ENCODE measurements around the gene KDM3A. TPM values are rescaled to one million over a fixed set of nuclear protein-coding genes. Genes with fewer than 3 reads are reported as not detected.
A peak's percentile ranks its signal among the peaks of the same experiment; 100 is the strongest.

Gene KDM3A
- total RNA-seq, 3 donors from 2014 or later, result 40.6 to 79.0 (median 61.3) TPM

GRCh38 chr2:86476918-86477317 lies 35.7 kb downstream of the KDM3A start:
- intact Hi-C loops (cut with DNase I; ENCODE audit: low total_unique reads), result no loop called here

GRCh38 chr2:86477349-86477748 lies 36.2 kb downstream of the KDM3A start:
- TF ChIP-seq, protein P1, sequence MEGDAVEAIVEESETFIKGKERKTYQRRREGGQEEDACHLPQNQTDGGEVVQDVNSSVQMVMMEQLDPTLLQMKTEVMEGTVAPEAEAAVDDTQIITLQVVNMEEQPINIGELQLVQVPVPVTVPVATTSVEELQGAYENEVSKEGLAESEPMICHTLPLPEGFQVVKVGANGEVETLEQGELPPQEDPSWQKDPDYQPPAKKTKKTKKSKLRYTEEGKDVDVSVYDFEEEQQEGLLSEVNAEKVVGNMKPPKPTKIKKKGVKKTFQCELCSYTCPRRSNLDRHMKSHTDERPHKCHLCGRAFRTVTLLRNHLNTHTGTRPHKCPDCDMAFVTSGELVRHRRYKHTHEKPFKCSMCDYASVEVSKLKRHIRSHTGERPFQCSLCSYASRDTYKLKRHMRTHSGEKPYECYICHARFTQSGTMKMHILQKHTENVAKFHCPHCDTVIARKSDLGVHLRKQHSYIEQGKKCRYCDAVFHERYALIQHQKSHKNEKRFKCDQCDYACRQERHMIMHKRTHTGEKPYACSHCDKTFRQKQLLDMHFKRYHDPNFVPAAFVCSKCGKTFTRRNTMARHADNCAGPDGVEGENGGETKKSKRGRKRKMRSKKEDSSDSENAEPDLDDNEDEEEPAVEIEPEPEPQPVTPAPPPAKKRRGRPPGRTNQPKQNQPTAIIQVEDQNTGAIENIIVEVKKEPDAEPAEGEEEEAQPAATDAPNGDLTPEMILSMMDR (IDR thresholded peaks at IDR 0.05), result no peak
- TF ChIP-seq POLR2A (IDR thresholded peaks at IDR 0.05), result no peak
- TF ChIP-seq POLR2AphosphoS5 (IDR thresholded peaks at IDR 0.05), result no peak
- H3K27ac ChIP-seq, result no peak overlapping the region
- peaks cover 8% of the 10 kb centered on the region for H3K36me3 ChIP-seq
- no peaks in the 10 kb centered on the region for H3K27me3 ChIP-seq
- no peak for DNase-seq (ENCODE audit: low spot score in 2 of 2)
- H3K4me1 ChIP-seq, result peaks cover 0 to 13% of the 10 kb centered on the region in 2 donors
- no peaks in the 10 kb centered on the region for H3K9me3 ChIP-seq
- H3K4me3 ChIP-seq, result no peak overlapping the region
- intact Hi-C loops (cut with DNase I; ENCODE audit: low total_unique reads), result no loop called here

More at GRCh38 chr2:86476918-86477317, 35.7 kb downstream of the KDM3A start:
- Histone ChIP-seq H3K27ac (no peak overlapping the region), H3K4me1 (peaks cover 0 to 13% of the 10 kb centered on the region in 2 donors), H3K9me3 (no peaks in the 10 kb centered on the region), H3K36me3 (peaks cover 8% of the 10 kb centered on the region), H3K4me3 (no peak overlapping the region), H3K27me3 (no peaks in the 10 kb centered on the region)
- TF ChIP-seq POLR2AphosphoS5 (IDR thresholded peaks at IDR 0.05) (no peak), POLR2A (IDR thresholded peaks at IDR 0.05) (no peak)
- TF ChIP-seq, protein P1 (IDR thresholded peaks at IDR 0.05), result no peak
- DNase-seq (ENCODE audit: low spot score in 2 of 2), result no peak

- peak overlapping the region; percentile 42 to 44 for H3K27ac ChIP-seq
- intact Hi-C loops (cut with DNase I; ENCODE audit: low total_unique reads), result no loop called here
- H3K27me3 ChIP-seq, result no peaks in the 10 kb centered on the region
- TF ChIP-seq, protein P1 (IDR thresholded peaks at IDR 0.05), result no peak
- TF ChIP-seq POLR2AphosphoS5 (IDR thresholded peaks at IDR 0.05) (no peak), POLR2A (IDR thresholded peaks at IDR 0.05) (no peak)
- peaks cover 15% of the 10 kb centered on the region for H3K36me3 ChIP-seq
- H3K9me3 ChIP-seq, result no peaks in the 10 kb centered on the region
- no peak overlapping the region for H3K4me3 ChIP-seq
- peak in 1 of 2 donors; percentile 56 for DNase-seq (ENCODE audit: low spot score in 2 of 2)
- peaks cover 0 to 13% of the 10 kb centered on the region in 2 donors for H3K4me1 ChIP-seq
Observed at GRCh38 chr2:86480105-86480504, 38.9 kb downstream of the KDM3A start.

DNA sequence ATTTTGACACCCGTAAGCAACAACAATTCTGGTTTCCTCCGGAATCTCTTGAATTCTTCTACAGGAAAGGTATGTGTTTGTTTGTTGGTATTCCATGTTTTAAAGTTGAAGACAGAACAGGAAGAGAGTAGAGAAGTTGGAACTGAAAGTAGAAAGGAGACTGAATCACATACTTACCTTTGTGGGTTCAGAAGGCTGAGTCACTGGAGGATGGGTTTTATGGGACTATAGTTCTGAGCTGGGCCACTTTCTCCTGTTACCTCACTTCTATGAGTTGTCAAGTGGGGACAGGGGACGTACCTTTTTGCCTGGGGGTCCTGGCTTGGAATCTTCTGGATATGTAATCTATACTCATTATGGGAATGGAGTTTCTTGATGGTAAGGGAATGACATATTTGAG lies 40.9 kb downstream of the KDM3A start:
- Histone ChIP-seq H3K9me3 (no peaks in the 10 kb centered on the region), H3K4me3 (no peak overlapping the region), H3K27me3 (no peaks in the 10 kb centered on the region), H3K36me3 (peaks cover 21% of the 10 kb centered on the region), H3K27ac (no peak overlapping the region), H3K4me1 (peaks cover 0 to 13% of the 10 kb centered on the region in 2 donors)
- intact Hi-C loops (cut with DNase I; ENCODE audit: low total_unique reads), result no loop called here
- TF ChIP-seq POLR2A (IDR thresholded peaks at IDR 0.05) (no peak), POLR2AphosphoS5 (IDR thresholded peaks at IDR 0.05) (no peak)
- TF ChIP-seq, protein P1 (IDR thresholded peaks at IDR 0.05), result no peak
- DNase-seq (ENCODE audit: low spot score in 2 of 2), result no peak

- intact Hi-C loops (cut with DNase I; ENCODE audit: low total_unique reads), result no loop called here
- Histone ChIP-seq H3K36me3 (peaks cover 21% of the 10 kb centered on the region), H3K27ac (no peak overlapping the region), H3K27me3 (no peaks in the 10 kb centered on the region), H3K9me3 (no peaks in the 10 kb centered on the region), H3K4me3 (no peak overlapping the region), H3K4me1 (peaks cover 0 to 13% of the 10 kb centered on the region in 2 donors)
- TF ChIP-seq POLR2AphosphoS5 (IDR thresholded peaks at IDR 0.05) (no peak), POLR2A (IDR thresholded peaks at IDR 0.05) (no peak)
- TF ChIP-seq, protein P1 (IDR thresholded peaks at IDR 0.05), result no peak
- DNase-seq (ENCODE audit: low spot score in 2 of 2), result no peak
Observed at GRCh38 chr2:86484385-86484784, 43.2 kb downstream of the KDM3A start.
